ENCODE results near the gene NAALADL2.

DNA sequence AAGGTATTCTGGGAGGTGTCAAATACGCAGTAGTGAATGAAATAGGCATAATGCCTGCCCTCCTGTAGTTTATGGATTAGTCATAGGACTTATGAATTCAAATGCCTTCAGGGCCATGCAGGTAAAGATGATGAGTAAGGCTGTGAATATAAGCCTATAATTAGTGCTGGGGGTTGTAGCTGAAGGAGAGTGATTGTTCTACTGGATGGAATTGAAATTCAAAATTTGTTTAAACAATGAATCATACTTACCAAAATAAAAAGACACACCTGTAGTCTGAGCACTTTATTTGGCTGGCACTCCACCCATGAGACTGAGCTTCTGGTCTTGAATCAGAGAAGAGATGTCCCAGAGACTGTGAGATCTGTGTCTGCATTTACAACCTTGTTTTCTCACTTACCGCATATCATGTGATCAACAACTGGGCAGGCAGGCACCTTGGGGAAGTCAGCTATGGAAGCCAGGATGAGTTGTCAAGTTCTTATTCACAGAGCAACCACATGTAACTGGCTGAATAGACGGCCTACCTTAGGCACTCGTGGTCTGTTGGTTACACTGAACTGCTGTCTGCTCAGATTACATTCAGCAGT lies 291.8 kb downstream of the NAALADL2 start:
- TF ChIP-seq, protein P1, sequence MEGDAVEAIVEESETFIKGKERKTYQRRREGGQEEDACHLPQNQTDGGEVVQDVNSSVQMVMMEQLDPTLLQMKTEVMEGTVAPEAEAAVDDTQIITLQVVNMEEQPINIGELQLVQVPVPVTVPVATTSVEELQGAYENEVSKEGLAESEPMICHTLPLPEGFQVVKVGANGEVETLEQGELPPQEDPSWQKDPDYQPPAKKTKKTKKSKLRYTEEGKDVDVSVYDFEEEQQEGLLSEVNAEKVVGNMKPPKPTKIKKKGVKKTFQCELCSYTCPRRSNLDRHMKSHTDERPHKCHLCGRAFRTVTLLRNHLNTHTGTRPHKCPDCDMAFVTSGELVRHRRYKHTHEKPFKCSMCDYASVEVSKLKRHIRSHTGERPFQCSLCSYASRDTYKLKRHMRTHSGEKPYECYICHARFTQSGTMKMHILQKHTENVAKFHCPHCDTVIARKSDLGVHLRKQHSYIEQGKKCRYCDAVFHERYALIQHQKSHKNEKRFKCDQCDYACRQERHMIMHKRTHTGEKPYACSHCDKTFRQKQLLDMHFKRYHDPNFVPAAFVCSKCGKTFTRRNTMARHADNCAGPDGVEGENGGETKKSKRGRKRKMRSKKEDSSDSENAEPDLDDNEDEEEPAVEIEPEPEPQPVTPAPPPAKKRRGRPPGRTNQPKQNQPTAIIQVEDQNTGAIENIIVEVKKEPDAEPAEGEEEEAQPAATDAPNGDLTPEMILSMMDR (IDR thresholded peaks at IDR 0.05): no peak
- no peak for TF ChIP-seq EZH2 (IDR thresholded peaks at IDR 0.05; ENCODE audit: borderline replicate concordance, insufficient read depth, low read depth, low read length, poor library complexity, severe bottlenecking)

Measured in B cell (primary cell).